GM19238 (cell line): ENCODE measurements around the gene PLAC8L1.

Source experiments
- DNase-seq: peaks from one replicate; pipeline ENCODE4 v3.0.0; 2011; ENCODE audit warnings: low spot score; ENCODE audit not compliant: insufficient read length

PLAC8L1 gene

GRCh38 chr5:146079695-146080373 is 25.5 kb downstream of the PLAC8L1 start:
- no peak for DNase-seq

- DNase-seq, result no peak
These were observed 26.8 kb downstream of the PLAC8L1 start for GRCh38 chr5:146078566-146078965.

GRCh38 chr5:146076455-146076854 is 28.9 kb downstream of the PLAC8L1 start:
- no peak for DNase-seq

- DNase-seq, result no peak
These were observed 29.3 kb downstream of the PLAC8L1 start for GRCh38 chr5:146076028-146076427.

- no peak for DNase-seq
These were observed 32.0 kb downstream of the PLAC8L1 start for GRCh38 chr5:146073239-146073900.

- no peak for DNase-seq
These were observed 32.8 kb downstream of the PLAC8L1 start for GRCh38 chr5:146072595-146072994.

GRCh38 chr5:146071171-146071570 is 34.2 kb downstream of the PLAC8L1 start:
- no peak for DNase-seq

GRCh38 chr5:146070746-146071145 is 34.6 kb downstream of the PLAC8L1 start:
- DNase-seq, result no peak

- no peak for DNase-seq
These were observed 35.6 kb downstream of the PLAC8L1 start for GRCh38 chr5:146069780-146070099.

- peak; percentile 27 for DNase-seq
These were observed 36.2 kb downstream of the PLAC8L1 start for GRCh38 chr5:146068977-146069779.

- DNase-seq, result no peak
These were observed 37.2 kb downstream of the PLAC8L1 start for GRCh38 chr5:146068206-146068605.

- DNase-seq, result no peak
These were observed 38.4 kb downstream of the PLAC8L1 start for GRCh38 chr5:146066968-146067367.

- no peak for DNase-seq
These were observed 45.2 kb downstream of the PLAC8L1 start for GRCh38 chr5:146060221-146060585.

- DNase-seq, result no peak
These were observed 45.7 kb downstream of the PLAC8L1 start for GRCh38 chr5:146059460-146060220.

GRCh38 chr5:146055432-146055831 is 49.9 kb downstream of the PLAC8L1 start:
- DNase-seq, result no peak

- no peak for DNase-seq
These were observed 52.6 kb downstream of the PLAC8L1 start for GRCh38 chr5:146052780-146053179.

GRCh38 chr5:146051678-146052077 is 53.7 kb downstream of the PLAC8L1 start:
- no peak for DNase-seq

- no peak for DNase-seq
These were observed 55.3 kb downstream of the PLAC8L1 start for GRCh38 chr5:146050086-146050485.

- no peak for DNase-seq
These were observed 55.7 kb downstream of the PLAC8L1 start for GRCh38 chr5:146049704-146050026.

GRCh38 chr5:146048994-146049703 is 56.2 kb downstream of the PLAC8L1 start:
- no peak for DNase-seq

GRCh38 chr5:146047396-146047795 is 58.0 kb downstream of the PLAC8L1 start:
- no peak for DNase-seq
